ENCODE data around the gene STOML1.

DNA sequence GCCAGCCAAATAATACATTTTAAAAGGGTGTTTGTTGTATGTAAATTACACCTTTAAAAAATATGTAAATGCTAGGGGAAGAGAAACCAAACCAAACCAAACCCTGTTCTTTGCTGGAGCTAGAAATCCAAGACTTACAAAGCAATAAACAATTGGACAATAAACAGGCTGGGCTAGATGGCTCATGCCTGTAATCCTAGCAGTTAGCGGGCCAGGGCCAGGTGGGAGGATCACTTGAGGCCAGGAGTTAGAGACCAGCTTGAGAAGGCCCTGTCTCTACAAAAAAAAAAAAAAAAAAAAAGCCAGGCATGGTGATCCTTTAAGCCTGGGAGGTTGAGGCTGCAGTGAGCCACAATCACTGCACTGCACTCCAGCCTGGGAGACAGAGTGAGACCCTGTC lies 12.5 kb downstream of the STOML1 start:
- no peak for TF ChIP-seq POLR2A (IDR thresholded peaks at IDR 0.05)
- TF ChIP-seq, protein P1, sequence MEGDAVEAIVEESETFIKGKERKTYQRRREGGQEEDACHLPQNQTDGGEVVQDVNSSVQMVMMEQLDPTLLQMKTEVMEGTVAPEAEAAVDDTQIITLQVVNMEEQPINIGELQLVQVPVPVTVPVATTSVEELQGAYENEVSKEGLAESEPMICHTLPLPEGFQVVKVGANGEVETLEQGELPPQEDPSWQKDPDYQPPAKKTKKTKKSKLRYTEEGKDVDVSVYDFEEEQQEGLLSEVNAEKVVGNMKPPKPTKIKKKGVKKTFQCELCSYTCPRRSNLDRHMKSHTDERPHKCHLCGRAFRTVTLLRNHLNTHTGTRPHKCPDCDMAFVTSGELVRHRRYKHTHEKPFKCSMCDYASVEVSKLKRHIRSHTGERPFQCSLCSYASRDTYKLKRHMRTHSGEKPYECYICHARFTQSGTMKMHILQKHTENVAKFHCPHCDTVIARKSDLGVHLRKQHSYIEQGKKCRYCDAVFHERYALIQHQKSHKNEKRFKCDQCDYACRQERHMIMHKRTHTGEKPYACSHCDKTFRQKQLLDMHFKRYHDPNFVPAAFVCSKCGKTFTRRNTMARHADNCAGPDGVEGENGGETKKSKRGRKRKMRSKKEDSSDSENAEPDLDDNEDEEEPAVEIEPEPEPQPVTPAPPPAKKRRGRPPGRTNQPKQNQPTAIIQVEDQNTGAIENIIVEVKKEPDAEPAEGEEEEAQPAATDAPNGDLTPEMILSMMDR (IDR thresholded peaks at IDR 0.05 in 4 of 5, conservative IDR thresholded peaks at IDR 0.05 in 1 of 5), result no peak

All from gastrocnemius medialis (tissue), 4 donors.